HG03457 (cell line): ENCODE results near the gene ATP4A.

Source experiments
- ATAC-seq: cut with Tn5 transposase; IDR thresholded peaks from one replicate; pipeline ENCODE4 v1.9.1; 2021; ENCODE audit warnings: moderate number of reproducible peaks; ENCODE audit not compliant: unreplicated experiment

The ATP4A gene

DNA sequence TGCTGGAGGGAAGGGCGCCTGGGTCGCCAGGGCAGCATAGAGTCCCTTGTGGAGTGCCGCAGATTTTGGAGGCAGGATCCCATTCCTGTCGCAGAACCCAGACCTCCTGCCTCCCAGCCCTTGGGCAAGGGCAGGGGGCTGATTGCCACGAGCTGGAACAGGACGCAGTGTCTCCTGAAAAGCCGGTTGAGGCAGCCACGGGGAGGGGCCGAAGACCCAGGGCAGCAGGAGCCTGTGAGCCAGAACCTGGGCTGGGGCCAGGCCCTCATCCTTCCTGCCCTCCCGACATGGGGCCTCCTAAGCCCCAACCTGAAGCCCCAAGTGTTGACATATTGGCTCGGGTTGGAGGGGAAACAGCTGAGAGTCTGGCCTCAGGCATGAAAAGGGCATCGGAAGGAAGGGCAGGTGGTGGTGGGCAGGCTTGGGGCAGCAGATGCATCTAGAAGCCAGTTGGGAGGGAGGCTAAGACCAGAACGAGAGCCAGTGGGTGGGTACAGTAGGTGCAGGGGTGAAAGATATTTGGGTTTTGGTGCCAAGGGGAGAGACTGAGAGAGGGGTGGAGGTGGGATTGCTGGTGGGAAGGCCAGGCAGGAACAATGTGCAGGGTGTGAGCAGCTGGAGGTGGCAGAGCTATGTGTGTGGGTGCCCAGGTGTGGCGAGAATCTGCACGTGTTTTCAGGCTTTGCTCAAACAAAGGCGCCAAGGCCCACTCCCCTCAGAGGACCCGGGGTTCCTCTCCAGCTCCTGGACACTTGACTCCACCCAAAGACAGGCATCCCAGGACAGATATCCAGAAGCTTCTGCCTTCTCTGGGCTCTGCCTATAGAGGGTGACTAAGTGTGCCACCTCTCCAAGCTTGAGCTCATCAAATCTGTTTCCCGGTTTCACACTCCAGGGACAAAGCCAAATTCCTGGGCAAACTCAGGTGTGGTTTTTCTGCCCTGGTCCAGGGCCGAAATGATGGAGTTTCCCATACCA is 33.9 kb downstream of the ATP4A start:
- no peak for ATAC-seq

- no peak for ATAC-seq
These were observed 35.0 kb downstream of the ATP4A start, which contains the start of gene SBSN for GRCh38 chr19:35528218-35529038. Gene SBSN (minus strand): TSS chr19:35528311. CDS start chr19:35528281, 30 bp downstream.

DNA sequence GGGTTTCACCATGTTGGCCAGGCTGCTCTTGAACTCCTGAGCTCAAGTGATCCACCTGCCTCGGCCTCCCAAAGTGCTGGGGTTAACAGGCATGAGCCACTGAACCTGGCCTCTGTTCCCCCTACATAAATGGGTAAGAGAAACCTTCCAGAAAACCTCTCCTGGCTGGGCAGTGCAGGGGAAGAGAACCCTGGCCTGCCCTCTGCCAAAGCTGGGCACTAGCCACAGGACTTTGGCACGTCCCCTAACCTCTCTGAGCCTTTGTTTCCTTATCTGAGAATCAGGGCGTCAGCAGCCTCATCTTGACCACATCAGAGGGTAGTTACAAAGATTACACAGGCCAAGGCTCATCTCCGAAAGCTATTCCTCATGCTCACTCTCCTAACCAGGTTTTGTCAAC is 37.6 kb downstream of the ATP4A start:
- no peak for ATAC-seq

- no peak for ATAC-seq
These were observed 39.1 kb downstream of the ATP4A start for GRCh38 chr19:35524181-35524837.

DNA sequence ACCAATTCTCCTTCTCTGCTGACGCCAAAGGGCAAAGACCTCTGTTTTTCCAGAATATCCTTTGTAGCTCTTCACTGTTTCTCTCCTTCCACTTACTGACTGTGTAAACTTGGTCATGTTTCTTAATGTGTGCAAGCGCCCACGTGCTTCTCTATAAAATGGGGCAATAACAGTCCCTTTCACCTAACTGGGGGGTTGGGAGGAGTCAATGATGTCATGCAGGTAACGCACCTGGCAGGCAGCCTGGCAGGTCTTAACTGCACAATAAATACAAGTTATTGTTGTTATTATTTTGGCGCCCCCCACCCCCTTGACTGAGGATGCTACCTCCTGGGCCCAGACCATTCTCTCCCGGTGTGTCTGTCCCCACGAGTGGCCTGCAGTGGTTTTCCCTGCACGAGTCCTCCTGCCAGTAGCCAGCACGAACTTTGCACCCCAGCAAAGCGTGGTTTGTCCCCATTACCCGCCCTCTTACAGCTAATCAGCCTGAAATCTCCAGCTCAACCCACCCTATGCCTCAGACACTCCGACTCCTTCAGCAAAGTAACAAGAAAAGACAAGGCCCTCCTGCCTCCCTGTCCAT is 40.6 kb downstream of the ATP4A start:
- no peak for ATAC-seq

DNA sequence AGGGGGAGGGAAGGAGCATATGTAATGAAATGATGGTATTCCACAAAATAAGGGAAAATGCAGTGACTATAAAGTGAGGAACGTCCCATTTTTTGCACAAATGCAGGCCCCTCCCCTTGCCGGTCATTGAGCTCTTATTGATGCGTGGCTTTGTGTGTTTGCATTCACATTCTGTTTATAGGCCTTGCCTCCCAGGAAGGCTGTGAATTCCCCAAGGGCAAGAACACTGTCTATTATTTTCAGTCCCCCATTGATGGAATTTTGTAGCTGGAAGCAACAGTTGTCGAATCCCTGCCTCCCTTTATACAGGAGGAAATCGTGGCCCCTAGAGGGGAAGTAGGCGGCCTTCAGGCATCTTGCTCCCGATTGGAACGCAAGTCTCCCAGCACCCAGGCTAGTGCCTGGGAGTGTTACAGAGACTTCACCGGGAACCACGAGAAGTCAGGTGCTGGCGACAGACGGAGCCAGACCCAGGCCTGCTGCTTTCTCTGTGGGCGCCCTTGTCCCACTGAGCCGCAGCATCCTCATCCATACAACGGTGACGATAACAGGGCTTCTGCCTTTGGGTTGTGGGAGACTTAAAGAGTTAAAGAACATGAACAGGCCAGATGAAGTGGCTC is 42.2 kb downstream of the ATP4A start:
- no peak for ATAC-seq

DNA sequence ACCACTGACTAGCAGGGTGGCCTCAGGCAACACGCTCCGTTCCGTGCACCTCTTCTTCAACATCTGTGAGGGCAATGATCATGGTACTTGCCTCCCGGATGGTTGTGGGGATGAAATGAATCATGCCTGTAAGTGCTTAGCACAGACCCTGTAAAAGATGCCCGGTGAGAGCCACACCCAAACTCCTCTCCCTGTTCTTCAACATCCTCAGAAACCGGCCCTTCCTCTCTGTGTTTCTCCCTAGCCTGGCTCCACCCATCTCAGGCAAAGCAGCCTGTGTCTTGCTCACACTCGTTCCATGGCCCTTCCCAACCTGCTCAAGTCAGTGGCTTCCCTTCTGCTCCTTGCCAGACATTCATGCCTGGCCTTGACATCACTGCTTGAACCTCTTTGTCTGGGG is 44.2 kb downstream of the ATP4A start:
- no peak for ATAC-seq

GRCh38 chr19:35518313-35518712 is 45.1 kb downstream of the ATP4A start:
- ATAC-seq: no peak

DNA sequence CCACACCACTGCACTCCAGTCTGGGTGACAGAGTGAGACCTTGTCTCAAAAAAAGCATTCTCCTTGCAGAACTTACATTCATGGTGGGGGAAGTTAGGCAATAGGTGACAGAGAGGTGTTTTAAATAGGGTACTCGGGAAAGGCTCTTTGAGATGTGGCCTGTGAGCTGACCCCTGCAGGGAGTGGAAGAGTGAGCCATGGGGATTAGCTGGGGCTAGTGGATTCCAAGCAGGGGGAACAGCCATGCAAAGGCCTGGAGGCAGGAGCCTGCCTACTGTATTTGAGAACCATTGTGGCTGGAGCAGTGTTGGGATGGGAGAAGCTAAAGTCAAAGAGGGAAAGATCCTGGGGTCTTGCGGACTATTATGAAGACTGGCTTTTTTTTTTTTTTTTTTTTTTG is 46.1 kb downstream of the ATP4A start:
- ATAC-seq: no peak

- ATAC-seq: no peak
These were observed 47.1 kb downstream of the ATP4A start for GRCh38 chr19:35516310-35516709.

- ATAC-seq: no peak
These were observed 49.1 kb downstream of the ATP4A start for GRCh38 chr19:35514282-35514809.

- no peak for ATAC-seq
These were observed 49.7 kb downstream of the ATP4A start, which contains the start of gene DMKN for GRCh38 chr19:35513628-35514281. Gene DMKN (minus strand): TSS chr19:35513649. CDS start chr19:35513475, 174 bp downstream.

GRCh38 chr19:35512831-35513627 is 50.4 kb downstream of the ATP4A start:
- ATAC-seq: no peak

GRCh38 chr19:35511337-35511736 is 52.1 kb downstream of the ATP4A start:
- no peak for ATAC-seq

- no peak for ATAC-seq
These were observed 52.9 kb downstream of the ATP4A start for GRCh38 chr19:35510626-35510964.

- no peak for ATAC-seq
These were observed 53.4 kb downstream of the ATP4A start for GRCh38 chr19:35509861-35510625.

DNA sequence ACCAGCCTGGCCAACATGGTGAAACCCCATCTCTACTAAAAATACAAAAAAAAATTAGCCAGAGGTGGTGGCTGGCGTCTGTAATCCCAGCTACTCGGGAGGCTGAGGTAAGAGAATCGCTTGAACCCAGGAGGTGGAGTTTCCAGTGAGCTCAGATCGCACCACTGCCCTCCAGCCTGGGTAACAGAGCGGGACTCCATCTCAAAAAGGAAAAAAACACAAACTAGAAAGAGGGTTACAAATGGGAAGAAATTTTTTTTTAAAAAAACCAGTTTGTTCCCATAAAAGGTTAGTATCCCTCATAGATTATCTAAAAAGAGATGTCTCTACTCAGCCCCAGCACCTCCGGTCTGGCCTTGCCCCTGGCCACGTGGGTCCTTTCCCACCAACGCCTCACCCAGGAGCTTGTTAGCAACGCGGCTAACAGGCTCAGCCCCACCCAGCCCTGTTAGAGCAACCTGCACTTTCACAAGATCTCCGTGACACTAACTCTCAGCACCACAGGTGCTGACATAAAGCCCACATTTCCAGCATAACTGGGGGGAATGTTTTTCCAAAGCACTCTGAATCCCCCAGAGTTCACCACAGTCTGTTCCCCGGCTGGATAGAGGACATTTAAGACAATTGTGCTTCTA is 54.3 kb downstream of the ATP4A start:
- ATAC-seq: no peak

- no peak for ATAC-seq
These were observed 55.3 kb downstream of the ATP4A start for GRCh38 chr19:35508129-35508528.
